ENCODE data around the gene SH3RF3. TPM values are rescaled to one million over a fixed set of nuclear protein-coding genes. Genes with fewer than 3 reads are reported as not detected.

SH3RF3 gene
- total and polyA plus RNA-seq, 2 of the 13 experiments (the other 11 are each of a cell fraction or from before 2014, with no cell fraction given): 0.04 TPM; not detected in 1

DNA sequence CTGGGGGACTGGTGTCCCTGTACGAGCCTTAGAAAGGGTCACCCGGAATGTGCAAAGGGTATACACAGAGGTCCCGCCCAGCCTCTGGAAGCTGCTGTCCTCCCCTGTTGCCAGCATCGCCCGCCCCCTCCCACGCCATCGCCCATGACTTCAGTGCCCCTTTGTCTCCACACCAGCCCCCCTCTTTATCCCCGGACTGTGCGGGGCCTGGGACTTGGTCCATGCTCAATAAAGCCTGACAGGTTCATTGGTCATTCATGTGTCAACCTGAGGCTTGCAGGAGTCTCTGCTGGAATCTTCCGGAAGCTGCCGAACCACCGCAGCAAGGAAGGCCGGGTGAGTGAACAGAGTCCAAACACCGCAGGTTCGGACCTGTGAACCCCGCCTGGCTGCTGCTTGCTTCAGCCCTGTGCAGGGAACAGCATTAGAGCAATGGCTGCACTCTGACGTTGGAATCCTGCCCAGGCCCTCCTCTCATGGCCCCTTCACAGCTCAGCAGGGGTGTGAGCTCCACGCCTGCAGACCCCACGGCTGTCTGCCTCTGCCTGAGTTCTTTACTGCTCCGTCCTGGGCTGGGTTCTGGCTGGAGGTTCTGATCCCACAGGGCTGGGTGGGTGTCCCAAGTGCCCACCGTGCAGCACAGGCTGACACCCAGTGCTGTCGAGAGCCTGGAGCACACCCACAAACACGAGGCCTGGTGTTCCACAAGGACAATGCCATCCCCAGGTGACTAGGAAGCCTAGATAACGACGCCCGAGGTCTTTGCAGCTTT, 388.3 kb downstream of the SH3RF3 start (continued):
- TF ChIP-seq, protein P1, sequence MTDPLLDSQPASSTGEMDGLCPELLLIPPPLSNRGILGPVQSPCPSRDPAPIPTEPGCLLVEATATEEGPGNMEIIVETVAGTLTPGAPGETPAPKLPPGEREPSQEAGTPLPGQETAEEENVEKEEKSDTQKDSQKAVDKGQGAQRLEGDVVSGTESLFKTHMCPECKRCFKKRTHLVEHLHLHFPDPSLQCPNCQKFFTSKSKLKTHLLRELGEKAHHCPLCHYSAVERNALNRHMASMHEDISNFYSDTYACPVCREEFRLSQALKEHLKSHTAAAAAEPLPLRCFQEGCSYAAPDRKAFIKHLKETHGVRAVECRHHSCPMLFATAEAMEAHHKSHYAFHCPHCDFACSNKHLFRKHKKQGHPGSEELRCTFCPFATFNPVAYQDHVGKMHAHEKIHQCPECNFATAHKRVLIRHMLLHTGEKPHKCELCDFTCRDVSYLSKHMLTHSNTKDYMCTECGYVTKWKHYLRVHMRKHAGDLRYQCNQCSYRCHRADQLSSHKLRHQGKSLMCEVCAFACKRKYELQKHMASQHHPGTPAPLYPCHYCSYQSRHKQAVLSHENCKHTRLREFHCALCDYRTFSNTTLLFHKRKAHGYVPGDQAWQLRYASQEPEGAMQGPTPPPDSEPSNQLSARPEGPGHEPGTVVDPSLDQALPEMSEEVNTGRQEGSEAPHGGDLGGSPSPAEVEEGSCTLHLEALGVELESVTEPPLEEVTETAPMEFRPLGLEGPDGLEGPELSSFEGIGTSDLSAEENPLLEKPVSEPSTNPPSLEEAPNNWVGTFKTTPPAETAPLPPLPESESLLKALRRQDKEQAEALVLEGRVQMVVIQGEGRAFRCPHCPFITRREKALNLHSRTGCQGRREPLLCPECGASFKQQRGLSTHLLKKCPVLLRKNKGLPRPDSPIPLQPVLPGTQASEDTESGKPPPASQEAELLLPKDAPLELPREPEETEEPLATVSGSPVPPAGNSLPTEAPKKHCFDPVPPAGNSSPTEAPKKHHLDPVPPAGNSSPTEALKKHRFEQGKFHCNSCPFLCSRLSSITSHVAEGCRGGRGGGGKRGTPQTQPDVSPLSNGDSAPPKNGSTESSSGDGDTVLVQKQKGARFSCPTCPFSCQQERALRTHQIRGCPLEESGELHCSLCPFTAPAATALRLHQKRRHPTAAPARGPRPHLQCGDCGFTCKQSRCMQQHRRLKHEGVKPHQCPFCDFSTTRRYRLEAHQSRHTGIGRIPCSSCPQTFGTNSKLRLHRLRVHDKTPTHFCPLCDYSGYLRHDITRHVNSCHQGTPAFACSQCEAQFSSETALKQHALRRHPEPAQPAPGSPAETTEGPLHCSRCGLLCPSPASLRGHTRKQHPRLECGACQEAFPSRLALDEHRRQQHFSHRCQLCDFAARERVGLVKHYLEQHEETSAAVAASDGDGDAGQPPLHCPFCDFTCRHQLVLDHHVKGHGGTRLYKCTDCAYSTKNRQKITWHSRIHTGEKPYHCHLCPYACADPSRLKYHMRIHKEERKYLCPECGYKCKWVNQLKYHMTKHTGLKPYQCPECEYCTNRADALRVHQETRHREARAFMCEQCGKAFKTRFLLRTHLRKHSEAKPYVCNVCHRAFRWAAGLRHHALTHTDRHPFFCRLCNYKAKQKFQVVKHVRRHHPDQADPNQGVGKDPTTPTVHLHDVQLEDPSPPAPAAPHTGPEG (CRISPR knock-in tag; IDR thresholded peaks at IDR 0.05): peak; percentile 73
- TF ChIP-seq HNF4G (IDR thresholded peaks at IDR 0.05; ENCODE audit: borderline replicate concordance, low read depth, low read length): peak; percentile 55; the same call in 1 of the 2 replicates
- no peak for TF ChIP-seq HNF4G (CRISPR knock-in tag; IDR thresholded peaks at IDR 0.05; ENCODE audit: borderline replicate concordance, low read depth)
- TF ChIP-seq ZNF205 (CRISPR knock-in tag; IDR thresholded peaks at IDR 0.05): peak; percentile 40; the same call in 1 of the 2 replicates
- TF ChIP-seq ZNF230 (CRISPR knock-in tag; IDR thresholded peaks at IDR 0.05): no peak
- TF ChIP-seq, protein P2, sequence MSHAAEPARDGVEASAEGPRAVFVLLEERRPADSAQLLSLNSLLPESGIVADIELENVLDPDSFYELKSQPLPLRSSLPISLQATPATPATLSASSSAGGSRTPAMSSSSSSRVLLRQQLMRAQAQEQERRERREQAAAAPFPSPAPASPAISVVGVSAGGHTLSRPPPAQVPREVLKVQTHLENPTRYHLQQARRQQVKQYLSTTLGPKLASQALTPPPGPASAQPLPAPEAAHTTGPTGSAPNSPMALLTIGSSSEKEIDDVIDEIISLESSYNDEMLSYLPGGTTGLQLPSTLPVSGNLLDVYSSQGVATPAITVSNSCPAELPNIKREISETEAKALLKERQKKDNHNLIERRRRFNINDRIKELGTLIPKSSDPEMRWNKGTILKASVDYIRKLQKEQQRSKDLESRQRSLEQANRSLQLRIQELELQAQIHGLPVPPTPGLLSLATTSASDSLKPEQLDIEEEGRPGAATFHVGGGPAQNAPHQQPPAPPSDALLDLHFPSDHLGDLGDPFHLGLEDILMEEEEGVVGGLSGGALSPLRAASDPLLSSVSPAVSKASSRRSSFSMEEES (CRISPR knock-in tag; IDR thresholded peaks at IDR 0.05): peak; percentile 19; the same call in 1 of the 2 replicates
- no peak for TF ChIP-seq ZNF234 (CRISPR knock-in tag; conservative IDR thresholded peaks at IDR 0.05)
- TF ChIP-seq, protein P3, sequence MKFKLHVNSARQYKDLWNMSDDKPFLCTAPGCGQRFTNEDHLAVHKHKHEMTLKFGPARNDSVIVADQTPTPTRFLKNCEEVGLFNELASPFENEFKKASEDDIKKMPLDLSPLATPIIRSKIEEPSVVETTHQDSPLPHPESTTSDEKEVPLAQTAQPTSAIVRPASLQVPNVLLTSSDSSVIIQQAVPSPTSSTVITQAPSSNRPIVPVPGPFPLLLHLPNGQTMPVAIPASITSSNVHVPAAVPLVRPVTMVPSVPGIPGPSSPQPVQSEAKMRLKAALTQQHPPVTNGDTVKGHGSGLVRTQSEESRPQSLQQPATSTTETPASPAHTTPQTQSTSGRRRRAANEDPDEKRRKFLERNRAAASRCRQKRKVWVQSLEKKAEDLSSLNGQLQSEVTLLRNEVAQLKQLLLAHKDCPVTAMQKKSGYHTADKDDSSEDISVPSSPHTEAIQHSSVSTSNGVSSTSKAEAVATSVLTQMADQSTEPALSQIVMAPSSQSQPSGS (CRISPR knock-in tag; IDR thresholded peaks at IDR 0.05): no peak
- TF ChIP-seq, protein P4, sequence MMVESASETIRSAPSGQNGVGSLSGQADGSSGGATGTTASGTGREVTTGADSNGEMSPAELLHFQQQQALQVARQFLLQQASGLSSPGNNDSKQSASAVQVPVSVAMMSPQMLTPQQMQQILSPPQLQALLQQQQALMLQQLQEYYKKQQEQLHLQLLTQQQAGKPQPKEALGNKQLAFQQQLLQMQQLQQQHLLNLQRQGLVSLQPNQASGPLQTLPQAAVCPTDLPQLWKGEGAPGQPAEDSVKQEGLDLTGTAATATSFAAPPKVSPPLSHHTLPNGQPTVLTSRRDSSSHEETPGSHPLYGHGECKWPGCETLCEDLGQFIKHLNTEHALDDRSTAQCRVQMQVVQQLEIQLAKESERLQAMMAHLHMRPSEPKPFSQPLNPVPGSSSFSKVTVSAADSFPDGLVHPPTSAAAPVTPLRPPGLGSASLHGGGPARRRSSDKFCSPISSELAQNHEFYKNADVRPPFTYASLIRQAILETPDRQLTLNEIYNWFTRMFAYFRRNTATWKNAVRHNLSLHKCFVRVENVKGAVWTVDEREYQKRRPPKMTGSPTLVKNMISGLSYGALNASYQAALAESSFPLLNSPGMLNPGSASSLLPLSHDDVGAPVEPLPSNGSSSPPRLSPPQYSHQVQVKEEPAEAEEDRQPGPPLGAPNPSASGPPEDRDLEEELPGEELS (CRISPR knock-in tag; IDR thresholded peaks at IDR 0.05): peak; percentile 49; the same call in 1 of the 2 replicates
- no peak for TF ChIP-seq ZFYVE20 (CRISPR knock-in tag; IDR thresholded peaks at IDR 0.05; ENCODE audit: borderline replicate concordance, low read depth)
- no peak for TF ChIP-seq GTF3A (CRISPR knock-in tag; conservative IDR thresholded peaks at IDR 0.05)
- TF ChIP-seq, protein P5, sequence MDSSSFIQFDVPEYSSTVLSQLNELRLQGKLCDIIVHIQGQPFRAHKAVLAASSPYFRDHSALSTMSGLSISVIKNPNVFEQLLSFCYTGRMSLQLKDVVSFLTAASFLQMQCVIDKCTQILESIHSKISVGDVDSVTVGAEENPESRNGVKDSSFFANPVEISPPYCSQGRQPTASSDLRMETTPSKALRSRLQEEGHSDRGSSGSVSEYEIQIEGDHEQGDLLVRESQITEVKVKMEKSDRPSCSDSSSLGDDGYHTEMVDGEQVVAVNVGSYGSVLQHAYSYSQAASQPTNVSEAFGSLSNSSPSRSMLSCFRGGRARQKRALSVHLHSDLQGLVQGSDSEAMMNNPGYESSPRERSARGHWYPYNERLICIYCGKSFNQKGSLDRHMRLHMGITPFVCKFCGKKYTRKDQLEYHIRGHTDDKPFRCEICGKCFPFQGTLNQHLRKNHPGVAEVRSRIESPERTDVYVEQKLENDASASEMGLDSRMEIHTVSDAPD (CRISPR knock-in tag; IDR thresholded peaks at IDR 0.05): no peak
- TF ChIP-seq, protein P6, sequence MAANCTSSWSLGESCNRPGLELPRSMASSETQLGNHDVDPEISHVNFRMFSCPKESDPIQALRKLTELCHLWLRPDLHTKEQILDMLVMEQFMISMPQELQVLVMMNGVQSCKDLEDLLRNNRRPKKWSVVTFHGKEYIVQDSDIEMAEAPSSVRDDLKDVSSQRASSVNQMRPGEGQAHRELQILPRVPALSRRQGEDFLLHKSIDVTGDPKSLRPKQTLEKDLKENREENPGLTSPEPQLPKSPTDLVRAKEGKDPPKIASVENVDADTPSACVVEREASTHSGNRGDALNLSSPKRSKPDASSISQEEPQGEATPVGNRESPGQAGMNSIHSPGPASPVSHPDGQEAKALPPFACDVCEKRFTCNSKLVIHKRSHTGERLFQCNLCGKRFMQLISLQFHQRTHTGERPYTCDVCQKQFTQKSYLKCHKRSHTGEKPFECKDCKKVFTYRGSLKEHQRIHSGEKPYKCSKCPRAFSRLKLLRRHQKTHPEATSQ (CRISPR knock-in tag; IDR thresholded peaks at IDR 0.05; ENCODE audit: borderline replicate concordance): peak; percentile 48; the same call in 1 of the 2 replicates
- no peak for TF ChIP-seq ZNF468 (CRISPR knock-in tag; IDR thresholded peaks at IDR 0.05)
